ENCODE measurements around the gene NIPA2. TPM values are rescaled to one million over a fixed set of nuclear protein-coding genes. Genes with fewer than 3 reads are reported as not detected.

The NIPA2 gene
- total and polyA plus RNA-seq, 2 of the 8 experiments (the other 6 are each of a cell fraction or from before 2014, with no cell fraction given) = 38.5 to 81.7 TPM

- no peak for TF ChIP-seq BRCA1 (IDR thresholded peaks at IDR 0.05; ENCODE audit: low read depth, low read length)
- TF ChIP-seq RFX5 (IDR thresholded peaks at IDR 0.05; ENCODE audit: borderline replicate concordance, low read depth, low read length) = no peak
- TF ChIP-seq KDM1A (IDR thresholded peaks at IDR 0.05; ENCODE audit: borderline replicate concordance, low read length) = no peak
- TF ChIP-seq NANOG (IDR thresholded peaks at IDR 0.05; ENCODE audit: insufficient read depth, low read depth, low read length, poor library complexity, severe bottlenecking) = no peak
Observed at GRCh38 chr15:22831473-22831872, 7.0 kb upstream of the NIPA2 start (continued).

Data from H1 (cell line).